GM06990 (cell line): Measurements from ENCODE around the gene TTC36.
A peak's percentile ranks its signal among the peaks of the same experiment; 100 is the strongest.
"Not testable (repeated sequence)": the region's sequence is repeated elsewhere in the genome, so short reads cannot be mapped to it uniquely, and the experiment has no call there.

Experiments used
- DNase-seq: peaks from one replicate; pipeline ENCODE4 v3.0.0-alpha.2; 2011; ENCODE audit not compliant: insufficient read length; ENCODE audit errors: extremely low read depth
- H3K27me3 ChIP-seq: replicated peaks from 2 replicates; pipeline ENCODE4 v1.6.0; 2011; ENCODE audit warnings: low read length; ENCODE audit not compliant: control insufficient read depth, insufficient read depth
- H3K36me3 ChIP-seq: 2 replicates; pipeline ENCODE4 v1.5.1; 2011; ENCODE audit warnings: low read length; ENCODE audit not compliant: control insufficient read depth, insufficient read depth
- H3K4me3 ChIP-seq: replicated peaks from 2 replicates; pipeline ENCODE4 v1.5.1; 2011; ENCODE audit warnings: low read depth, mild to moderate bottlenecking, control low read depth, low read length
- CTCF ChIP-seq: IDR thresholded peaks from 2 replicates; pipeline ENCODE4 v1.5.1; 2011; ENCODE audit warnings: low read length, control low read depth, mild to moderate bottlenecking, inconsistent platforms; ENCODE audit not compliant: insufficient read depth, poor library complexity, severe bottlenecking

Gene TTC36

GRCh38 chr11:118569670-118570069, 42.4 kb downstream of the TTC36 start:
- Histone ChIP-seq H3K4me3 (no peak overlapping the region), H3K27me3 (no peaks in the 10 kb centered on the region), H3K36me3 (no peaks in the 10 kb centered on the region)
- no peak for TF ChIP-seq CTCF
- DNase-seq, result no peak

- no peak overlapping the region for H3K4me3 ChIP-seq
Measured at GRCh38 chr11:118570787-118571186, 43.5 kb downstream of the TTC36 start.

GRCh38 chr11:118571701-118572060, 44.4 kb downstream of the TTC36 start:
- H3K4me3 ChIP-seq, result peak overlapping the region; percentile 98
- not testable (repeated sequence) for H3K27me3 ChIP-seq, H3K36me3 ChIP-seq, DNase-seq

More at GRCh38 chr11:118570787-118571186, 43.5 kb downstream of the TTC36 start:
- no peak for DNase-seq
- TF ChIP-seq CTCF, result no peak
- no peaks in the 10 kb centered on the region for H3K27me3 ChIP-seq
- H3K36me3 ChIP-seq, result no peaks in the 10 kb centered on the region

- DNase-seq, result peak; percentile 80
- Histone ChIP-seq H3K27me3 (no peaks in the 10 kb centered on the region), H3K36me3 (peaks cover 2% of the 10 kb centered on the region; the same call in 1 of the 2 replicates), H3K4me3 (peak within 1 kb of the TSS; percentile 98)
- TF ChIP-seq CTCF, result no peak
Measured at GRCh38 chr11:118572061-118572980, 45.0 kb downstream of the TTC36 start, which contains the start of gene ARCN1. Gene ARCN1, plus strand, starts transcription at chr11:118572409. Its CDS starts 139 bp downstream, at chr11:118572548.

- H3K27me3 ChIP-seq, result no peaks in the 10 kb centered on the region
- TF ChIP-seq CTCF, result no peak
- DNase-seq, result no peak
- peaks cover 2% of the 10 kb centered on the region; the same call in 1 of the 2 replicates for H3K36me3 ChIP-seq
- peak overlapping the region; percentile 98 for H3K4me3 ChIP-seq
Measured at GRCh38 chr11:118572981-118573550, 45.8 kb downstream of the TTC36 start.

- Histone ChIP-seq H3K27me3 (no peaks in the 10 kb centered on the region), H3K4me3 (no peak overlapping the region), H3K36me3 (peaks cover 2% of the 10 kb centered on the region; the same call in 1 of the 2 replicates)
- no peak for TF ChIP-seq CTCF
- no peak for DNase-seq
Measured at GRCh38 chr11:118574636-118575035, 47.4 kb downstream of the TTC36 start.

GRCh38 chr11:118577995-118578394, 50.7 kb downstream of the TTC36 start:
- H3K4me3 ChIP-seq, H3K27me3 ChIP-seq, H3K36me3 ChIP-seq, DNase-seq: not testable (repeated sequence)
